ENCODE data around the gene CALN1.

DNA sequence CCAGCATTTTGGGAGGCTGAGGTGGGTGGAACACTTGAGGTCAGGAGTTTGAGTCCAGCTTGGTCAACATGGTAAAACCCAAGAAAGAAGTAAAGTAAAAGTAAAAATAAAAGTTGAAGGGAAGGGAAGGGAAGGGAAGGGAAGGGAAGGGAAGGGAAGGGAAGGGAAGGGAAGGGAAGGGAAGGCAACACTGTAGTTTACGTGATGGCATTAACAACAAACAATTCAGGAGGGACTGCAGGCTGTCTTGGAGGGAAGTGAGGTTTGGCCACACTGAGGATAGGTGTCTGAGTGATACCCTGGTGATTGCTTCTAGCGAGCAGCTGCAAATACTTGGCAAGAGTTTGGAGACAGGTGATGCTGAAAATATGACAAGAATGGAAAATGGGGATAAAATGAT lies 298.0 kb downstream of the CALN1 start:
- TF ChIP-seq, protein P1, sequence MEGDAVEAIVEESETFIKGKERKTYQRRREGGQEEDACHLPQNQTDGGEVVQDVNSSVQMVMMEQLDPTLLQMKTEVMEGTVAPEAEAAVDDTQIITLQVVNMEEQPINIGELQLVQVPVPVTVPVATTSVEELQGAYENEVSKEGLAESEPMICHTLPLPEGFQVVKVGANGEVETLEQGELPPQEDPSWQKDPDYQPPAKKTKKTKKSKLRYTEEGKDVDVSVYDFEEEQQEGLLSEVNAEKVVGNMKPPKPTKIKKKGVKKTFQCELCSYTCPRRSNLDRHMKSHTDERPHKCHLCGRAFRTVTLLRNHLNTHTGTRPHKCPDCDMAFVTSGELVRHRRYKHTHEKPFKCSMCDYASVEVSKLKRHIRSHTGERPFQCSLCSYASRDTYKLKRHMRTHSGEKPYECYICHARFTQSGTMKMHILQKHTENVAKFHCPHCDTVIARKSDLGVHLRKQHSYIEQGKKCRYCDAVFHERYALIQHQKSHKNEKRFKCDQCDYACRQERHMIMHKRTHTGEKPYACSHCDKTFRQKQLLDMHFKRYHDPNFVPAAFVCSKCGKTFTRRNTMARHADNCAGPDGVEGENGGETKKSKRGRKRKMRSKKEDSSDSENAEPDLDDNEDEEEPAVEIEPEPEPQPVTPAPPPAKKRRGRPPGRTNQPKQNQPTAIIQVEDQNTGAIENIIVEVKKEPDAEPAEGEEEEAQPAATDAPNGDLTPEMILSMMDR (optimal IDR thresholded peaks at IDR 0.05 in 1 of 3, IDR thresholded peaks at IDR 0.05 in 1 of 3, conservative IDR thresholded peaks at IDR 0.05 in 1 of 3; ENCODE audit: extremely low read depth in 1 of 3, insufficient read depth in 2 of 3, low read length in 3 of 3): no peak
- no peak for TF ChIP-seq EZH2 (IDR thresholded peaks at IDR 0.05; ENCODE audit: low read length)
